Heart left ventricle (tissue), 13 donors: ENCODE data around the gene TRIM44.

ENCODE experiments used
- CTCF ChIP-seq, 12 donors: fragments of 200-600 bp; sonication (generic) in 4 of 12; IDR thresholded peaks; one replicate each; pipeline versions ENCODE4 v1.5.0 to v1.8.0; 2018 to 2022; ENCODE audit warnings: antibody characterized with exemption in 12 of 12, mild to moderate bottlenecking in 5 of 12
- POLR2A ChIP-seq, 2 donors: fragments of 450-650 bp; IDR thresholded peaks; one replicate each; pipeline ENCODE4 v1.6.1; 2017; ENCODE audit warnings: antibody characterized with exemption in 2 of 2, mild to moderate bottlenecking in 2 of 2, moderate library complexity in 2 of 2
- donor health status: ischemic (EF 13 %, LVEDD 7.1; RV severe dilation, severe dysfunction).
- donor health status: DM: no; HTN: yes; CAD: no.
- donor health status: DM: no; HTN: no; CAD: no.
- donor health status: ischemic (EF 25% LVEDD 6.9; RV normal size, moderate dysfunction).
- donor health status: ischemic (EF 25% LVEDD 5.7; RV mildly dilated, moderate dysfunction).
- donor health status: ischemic (EF 35%, LVEDD 5.7; RV mildly dilated, moderate dysfunction).
- donor health status: nonischemic (EF 11% LVEDD 7.7; RV severe dilation, severe dysfunction).
- donor health status: DM: yes; HTN: yes; CAD: no.
- donor health status: PGD.
- donor health status: ischemic (EF 29% LVEDD 5.4; RV normal size, mild dysfunction).
- donor health status: nonischemic (EF 23%, LVEDD 6.1; RV moderate dilation, normal function).

DNA sequence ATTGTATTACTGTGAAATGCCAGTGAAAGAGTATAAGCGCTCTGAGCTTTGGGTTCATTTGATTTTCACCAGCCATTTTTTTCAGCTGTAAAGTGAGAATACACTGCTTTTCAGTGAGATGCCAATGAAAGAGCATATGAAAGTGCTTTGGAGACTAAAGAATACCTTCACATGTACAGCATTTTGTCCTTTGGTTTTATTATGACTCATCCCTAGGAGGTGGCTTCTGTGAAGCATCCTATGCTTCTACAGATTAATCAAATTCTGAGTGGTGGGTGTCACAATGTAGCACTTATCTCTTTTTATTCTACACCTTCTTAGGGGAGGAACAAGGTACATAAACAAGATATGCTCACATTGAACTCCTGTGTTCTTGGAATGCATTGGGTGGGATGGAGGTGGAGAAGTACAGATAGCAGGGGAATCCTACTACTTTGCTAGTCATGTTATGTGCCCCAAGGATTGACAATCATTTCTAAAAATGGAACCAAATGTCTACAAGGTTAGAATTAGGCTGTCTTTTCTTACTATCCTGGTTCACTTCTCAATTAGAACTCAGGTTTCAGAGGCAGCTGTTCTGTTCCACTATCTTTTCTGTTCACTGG lies 18.7 kb downstream of the TRIM44 start:
- TF ChIP-seq CTCF (IDR thresholded peaks at IDR 0.05) (no peak), POLR2A (IDR thresholded peaks at IDR 0.05) (no peak)
